ENCODE measurements around the gene CTNND2. TPM values are rescaled to one million over a fixed set of nuclear protein-coding genes. Genes with fewer than 3 reads are reported as not detected.

Gene CTNND2
- total RNA-seq, 1 donor from 2014 or later = 143 TPM

GRCh38 chr5:11467588-11467987 lies 436.7 kb downstream of the CTNND2 start:
- Mint-ChIP-seq H3K27ac (no peak overlapping the region), H3K4me1 (ENCODE audit: low read depth) (peaks cover 1% of the 10 kb centered on the region), H3K4me3 (ENCODE audit: low read depth) (no peak overlapping the region), H3K9me3 (ENCODE audit: low read depth) (no peaks in the 10 kb centered on the region), H3K36me3 (ENCODE audit: insufficient read depth) (peaks cover 4% of the 10 kb centered on the region), H3K27me3 (no peaks in the 10 kb centered on the region)
- DNase-seq (ENCODE audit: low spot score, unreplicated experiment) = no peak
- TF ChIP-seq CTCF (IDR thresholded peaks at IDR 0.05; ENCODE audit: unreplicated experiment) = no peak

GRCh38 chr5:11459716-11460115 lies 444.5 kb downstream of the CTNND2 start:
- Mint-ChIP-seq H3K4me1 (ENCODE audit: low read depth) (peaks cover 1% of the 10 kb centered on the region), H3K27ac (no peak overlapping the region), H3K27me3 (no peaks in the 10 kb centered on the region), H3K9me3 (ENCODE audit: low read depth) (no peaks in the 10 kb centered on the region), H3K36me3 (ENCODE audit: insufficient read depth) (peaks cover 13% of the 10 kb centered on the region), H3K4me3 (ENCODE audit: low read depth) (no peak overlapping the region)
- no peak for DNase-seq (ENCODE audit: low spot score, unreplicated experiment)
- TF ChIP-seq CTCF (IDR thresholded peaks at IDR 0.05; ENCODE audit: unreplicated experiment) = no peak

- H3K4me1 Mint-ChIP-seq (ENCODE audit: low read depth) = no peaks in the 10 kb centered on the region
- H3K9me3 Mint-ChIP-seq (ENCODE audit: low read depth) = no peaks in the 10 kb centered on the region
- peaks cover 6% of the 10 kb centered on the region for H3K36me3 Mint-ChIP-seq (ENCODE audit: insufficient read depth)
- no peak overlapping the region for H3K27ac Mint-ChIP-seq
- no peaks in the 10 kb centered on the region for H3K27me3 Mint-ChIP-seq
- no peak overlapping the region for H3K4me3 Mint-ChIP-seq (ENCODE audit: low read depth)
- DNase-seq (ENCODE audit: low spot score, unreplicated experiment) = no peak
- no peak for TF ChIP-seq CTCF (IDR thresholded peaks at IDR 0.05; ENCODE audit: unreplicated experiment)
Observed at GRCh38 chr5:11455505-11455904, 448.7 kb downstream of the CTNND2 start.

GRCh38 chr5:11452852-11453251 lies 451.4 kb downstream of the CTNND2 start:
- Mint-ChIP-seq H3K36me3 (ENCODE audit: insufficient read depth) (peaks cover 2% of the 10 kb centered on the region), H3K27me3 (no peaks in the 10 kb centered on the region), H3K4me1 (ENCODE audit: low read depth) (no peaks in the 10 kb centered on the region), H3K9me3 (ENCODE audit: low read depth) (no peaks in the 10 kb centered on the region), H3K27ac (no peak overlapping the region), H3K4me3 (ENCODE audit: low read depth) (no peak overlapping the region)
- no peak for DNase-seq (ENCODE audit: low spot score, unreplicated experiment)
- no peak for TF ChIP-seq CTCF (IDR thresholded peaks at IDR 0.05; ENCODE audit: unreplicated experiment)

GRCh38 chr5:11449966-11450365 lies 454.3 kb downstream of the CTNND2 start:
- H3K9me3 Mint-ChIP-seq (ENCODE audit: low read depth) = no peaks in the 10 kb centered on the region
- H3K4me3 Mint-ChIP-seq (ENCODE audit: low read depth) = no peak overlapping the region
- H3K27ac Mint-ChIP-seq = no peak overlapping the region
- H3K27me3 Mint-ChIP-seq = no peaks in the 10 kb centered on the region
- peaks cover 3% of the 10 kb centered on the region for H3K36me3 Mint-ChIP-seq (ENCODE audit: insufficient read depth)
- DNase-seq (ENCODE audit: low spot score, unreplicated experiment) = no peak
- H3K4me1 Mint-ChIP-seq (ENCODE audit: low read depth) = no peaks in the 10 kb centered on the region
- no peak for TF ChIP-seq CTCF (IDR thresholded peaks at IDR 0.05; ENCODE audit: unreplicated experiment)

Data from progenitor cell of endocrine pancreas (in vitro differentiated cells).